ENCODE data around the gene DKC1.
"Not testable (repeated sequence)": the region's sequence is repeated elsewhere in the genome, so short reads cannot be mapped to it uniquely, and the experiment has no call there.

Gene DKC1

DNA sequence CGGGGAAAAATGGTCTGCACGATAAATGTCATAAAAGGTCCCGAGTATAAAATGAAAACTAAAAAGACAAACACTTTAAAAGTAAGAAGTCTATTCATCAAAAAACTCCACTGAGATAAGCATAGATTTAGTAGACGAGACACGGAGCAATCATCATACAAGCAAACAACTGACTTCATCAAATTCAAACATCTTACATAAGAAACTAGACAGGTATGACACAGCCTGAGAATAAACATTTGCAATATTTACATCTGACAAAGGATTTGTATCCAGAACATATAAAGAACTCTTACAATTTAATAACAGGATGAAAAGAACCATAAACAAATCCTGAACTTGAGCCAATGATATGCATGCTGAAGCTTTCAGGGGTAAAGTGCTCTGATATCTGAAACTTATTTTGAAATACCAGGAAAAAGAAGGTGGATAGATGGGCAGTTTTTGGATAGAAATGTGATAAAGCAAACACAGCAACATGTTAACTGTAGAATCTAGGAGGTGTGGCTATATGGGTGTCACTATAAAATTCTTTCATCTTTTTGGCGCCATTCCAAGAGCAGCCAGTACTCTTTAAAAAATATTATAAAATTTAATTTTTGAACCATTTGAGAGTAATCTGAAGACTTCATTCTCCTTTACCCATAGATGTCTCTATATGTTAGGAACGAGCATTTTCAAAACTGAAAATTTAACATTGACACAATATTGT lies 30.6 kb downstream of the DKC1 start:
- DNase-seq: no peak

DNA sequence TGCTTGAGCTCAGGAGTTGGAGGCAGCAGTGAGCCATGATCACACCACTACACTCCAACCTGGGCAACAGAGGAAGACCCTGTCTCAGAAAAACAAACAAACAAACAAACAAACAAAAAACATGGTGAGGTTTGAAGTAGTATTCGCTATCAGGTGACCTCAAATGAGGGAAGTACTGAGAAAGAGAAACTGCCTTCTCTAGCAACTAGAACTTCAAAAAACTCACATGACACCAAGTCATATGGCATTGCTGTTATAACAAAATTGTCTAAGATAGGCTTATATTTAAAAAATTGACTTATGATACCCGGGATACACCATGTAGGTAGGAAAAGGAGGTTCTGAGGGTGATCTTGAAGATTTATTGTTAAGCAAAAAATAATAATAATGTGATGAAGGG lies 32.4 kb downstream of the DKC1 start:
- no peak for DNase-seq

GRCh38 chrX:154797006-154797405 lies 34.3 kb downstream of the DKC1 start:
- no peak for DNase-seq

- no peak for DNase-seq
Observed at GRCh38 chrX:154799556-154800348, 37.1 kb downstream of the DKC1 start.

- DNase-seq: no peak
Observed at GRCh38 chrX:154800478-154801210, 38.0 kb downstream of the DKC1 start.

- DNase-seq: no peak
Observed at GRCh38 chrX:154802947-154803346, 40.3 kb downstream of the DKC1 start.

GRCh38 chrX:154804261-154804956 lies 41.7 kb downstream of the DKC1 start:
- DNase-seq: no peak

- peak; percentile 83 for DNase-seq
Observed at GRCh38 chrX:154804957-154805695, 42.5 kb downstream of the DKC1 start, which contains the start of gene MPP1. TSS of gene MPP1 (minus strand) at chrX:154805485. CDS start at chrX:154805373, 112 bp downstream.

DNA sequence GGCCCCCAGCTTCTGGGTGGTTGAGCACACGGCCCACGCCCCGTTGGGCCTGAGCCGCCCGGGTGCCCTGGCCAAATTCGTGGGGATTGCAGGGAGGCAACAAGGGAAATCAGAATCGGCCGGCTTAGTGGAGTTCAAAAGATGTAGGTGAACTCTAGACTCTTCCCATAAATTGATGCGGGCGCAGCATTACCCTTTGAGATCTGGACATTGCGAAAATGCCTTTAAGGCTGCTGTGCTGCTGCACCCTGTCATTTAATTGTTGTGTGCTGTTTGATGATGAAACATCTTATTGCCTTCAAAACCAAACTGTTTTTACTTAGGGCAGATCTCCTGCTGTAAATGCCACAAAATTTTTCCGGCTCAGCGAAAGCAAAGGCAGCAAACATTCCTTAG lies 43.0 kb downstream of the DKC1 start:
- DNase-seq: no peak

- DNase-seq: no peak
Observed at GRCh38 chrX:154806837-154807501, 44.3 kb downstream of the DKC1 start.

- DNase-seq: no peak
Observed at GRCh38 chrX:154809939-154810665, 47.4 kb downstream of the DKC1 start.

GRCh38 chrX:154812341-154813101 lies 49.9 kb downstream of the DKC1 start:
- no peak for DNase-seq

DNA sequence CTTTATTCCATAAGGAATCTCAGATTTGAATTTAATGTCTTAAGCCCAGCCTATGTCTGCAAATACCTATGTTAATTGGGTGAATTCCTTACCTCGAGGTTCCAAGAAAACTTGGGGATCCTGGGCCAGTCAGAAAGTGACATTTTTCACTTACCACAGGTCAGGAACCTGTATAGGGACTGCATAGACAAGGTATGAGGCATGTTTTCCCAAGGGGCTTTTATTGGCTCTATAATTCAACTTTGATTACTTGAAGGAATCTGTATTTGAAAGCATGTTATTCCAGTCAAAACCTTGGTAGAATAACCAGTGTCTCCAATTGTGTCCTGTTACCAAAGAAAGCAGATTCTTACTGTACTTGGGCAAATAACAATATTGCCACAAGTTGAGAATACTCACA lies 51.1 kb downstream of the DKC1 start:
- DNase-seq: no peak

- no peak for DNase-seq
Observed at GRCh38 chrX:154815274-154815818, 52.7 kb downstream of the DKC1 start.

GRCh38 chrX:154816326-154816898 lies 53.7 kb downstream of the DKC1 start:
- DNase-seq: not testable (repeated sequence)

DNA sequence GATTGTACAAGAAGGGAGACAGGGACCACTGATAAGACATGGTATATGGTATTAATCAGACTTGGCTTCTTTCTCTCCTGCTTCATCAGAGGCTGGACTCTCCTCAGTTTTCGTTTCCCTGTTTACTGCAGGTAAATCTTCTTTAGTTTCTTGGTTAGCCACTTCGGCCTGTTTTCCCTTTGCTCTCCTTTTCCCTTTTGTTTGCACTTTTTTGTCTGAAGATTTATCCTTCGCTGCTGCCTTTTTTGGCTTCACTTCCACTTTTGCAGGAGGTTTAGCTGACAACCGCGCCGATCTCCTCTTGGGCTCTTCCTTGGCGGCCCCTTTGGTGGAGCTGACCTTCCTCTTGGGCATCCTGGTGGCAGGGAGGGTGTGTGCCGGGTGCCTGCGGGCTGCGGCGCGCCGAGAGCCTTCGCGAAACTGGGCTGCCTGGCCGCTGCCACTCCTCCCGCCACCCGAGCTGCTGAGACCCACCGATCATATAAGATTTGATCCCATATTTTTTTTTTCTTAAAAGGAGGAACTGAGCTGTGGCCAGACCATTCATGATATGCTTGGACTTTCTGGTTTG lies 54.5 kb downstream of the DKC1 start:
- not testable (repeated sequence) for DNase-seq

GRCh38 chrX:154818916-154819770 lies 56.5 kb downstream of the DKC1 start:
- DNase-seq: no peak

DNA sequence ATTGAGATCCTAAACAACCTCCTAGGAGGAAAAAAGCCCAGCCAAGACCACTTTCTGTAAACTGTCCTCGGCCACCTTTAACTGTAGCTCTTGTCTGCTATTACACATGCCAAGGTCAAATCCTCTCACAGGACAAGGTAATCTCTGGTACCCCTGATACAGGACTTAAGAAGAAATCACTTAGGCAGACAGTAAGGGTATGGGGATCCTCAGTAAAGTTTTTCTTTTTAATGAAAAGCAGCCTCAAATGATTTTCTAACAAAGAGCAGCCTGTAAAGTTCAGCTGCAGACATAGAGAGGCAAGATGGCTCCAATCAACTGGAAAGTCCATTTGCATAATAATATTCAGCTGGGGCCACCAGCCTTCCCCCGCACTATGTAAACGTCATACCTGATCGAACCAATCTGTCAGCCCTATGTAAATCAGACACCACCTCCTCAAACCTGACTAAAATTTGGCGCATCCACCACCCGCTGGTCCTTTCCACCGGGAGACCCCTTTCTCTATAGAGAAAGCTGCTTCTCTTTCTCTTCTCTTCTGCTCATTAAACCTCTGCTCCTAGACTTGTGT lies 57.2 kb downstream of the DKC1 start:
- DNase-seq: no peak

Measured in CD4-positive, alpha-beta T cell treated with Interleukin-17A for 4 hours (primary cell).